SJCRH30 (cell line): ENCODE results near the gene OLR1. TPM values are rescaled to one million over a fixed set of nuclear protein-coding genes. Genes with fewer than 3 reads are reported as not detected.
A peak's percentile ranks its signal among the peaks of the same experiment; 100 is the strongest.

ENCODE experiments used
- DNase-seq, 2 experiments: peaks; one replicate each; pipeline ENCODE4 v3.0.0-alpha.2; 2015 to 2020
- H3K27ac ChIP-seq: fragments of 250-450 bp; sonication (Bioruptor Pico); 2 replicates; pipeline ENCODE4 v1.5.1; 2020; ENCODE audit warnings: mild to moderate bottlenecking, moderate library complexity
- H3K27me3 ChIP-seq: fragments of 250-450 bp; sonication (Bioruptor Pico); 2 replicates; pipeline ENCODE4 v1.5.1; 2020; ENCODE audit warnings: mild to moderate bottlenecking, moderate library complexity
- H3K36me3 ChIP-seq: fragments of 250-450 bp; sonication (Bioruptor Pico); 2 replicates; pipeline ENCODE4 v1.5.1; 2020; ENCODE audit warnings: mild to moderate bottlenecking, moderate library complexity
- H3K4me1 ChIP-seq: fragments of 250-450 bp; sonication (Bioruptor Pico); 2 replicates; pipeline ENCODE4 v1.5.1; 2020; ENCODE audit warnings: mild to moderate bottlenecking, moderate library complexity
- H3K4me3 ChIP-seq: fragments of 250-450 bp; sonication (Bioruptor Pico); 2 replicates; pipeline ENCODE4 v1.5.1; 2020; ENCODE audit warnings: mild to moderate bottlenecking, moderate library complexity
- H3K9me3 ChIP-seq: fragments of 250-450 bp; sonication (Bioruptor Pico); replicated peaks from 2 replicates; pipeline ENCODE4 v1.5.1; 2020; ENCODE audit warnings: mild to moderate bottlenecking, moderate library complexity
- total RNA-seq: library from RNA; depleted of rRNA; stranded (reverse); fragments of >200 nt; shearing (Covaris generic); gene quantifications from 2 replicates; pipeline ENCODE4 v1.2.3, GENCODE V29; 2014

Gene OLR1
- total RNA-seq, 1 experiment from 2014 or later: not detected

DNA sequence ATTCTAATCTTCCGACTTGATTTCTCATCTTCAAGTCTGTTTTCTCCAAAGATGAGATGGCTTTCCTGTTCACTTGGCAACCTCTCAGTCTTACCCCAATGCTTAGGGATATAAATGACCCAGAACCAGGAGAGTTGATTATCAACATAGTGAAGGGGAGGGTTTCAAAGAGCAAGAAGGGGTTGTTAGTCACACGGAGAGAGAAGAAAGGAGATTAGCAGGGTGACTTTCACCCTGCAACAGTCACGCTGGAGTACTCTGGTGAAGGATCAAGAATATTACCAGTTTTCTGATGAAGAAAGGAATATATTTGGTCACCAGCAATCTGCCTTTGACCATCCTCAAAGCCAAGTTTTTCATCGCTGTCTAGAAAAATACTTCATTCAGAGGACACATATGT is 6.9 kb upstream of the OLR1 start, which contains the start of gene TMEM52B:
TSS of gene TMEM52B (plus strand) at position 212 of the 400 bp plus-strand sequence. CDS start 543 bp downstream, outside the sequence.
- no peaks in the 10 kb centered on the region for H3K9me3 ChIP-seq
- H3K27ac ChIP-seq: no peak within 1 kb of the TSS
- peaks cover 3% of the 10 kb centered on the region; the same call in 1 of the 2 replicates for H3K27me3 ChIP-seq
- H3K4me3 ChIP-seq: no peak within 1 kb of the TSS
- no peaks in the 10 kb centered on the region for H3K4me1 ChIP-seq
- DNase-seq: no peak
- H3K36me3 ChIP-seq: no peaks in the 10 kb centered on the region

DNA sequence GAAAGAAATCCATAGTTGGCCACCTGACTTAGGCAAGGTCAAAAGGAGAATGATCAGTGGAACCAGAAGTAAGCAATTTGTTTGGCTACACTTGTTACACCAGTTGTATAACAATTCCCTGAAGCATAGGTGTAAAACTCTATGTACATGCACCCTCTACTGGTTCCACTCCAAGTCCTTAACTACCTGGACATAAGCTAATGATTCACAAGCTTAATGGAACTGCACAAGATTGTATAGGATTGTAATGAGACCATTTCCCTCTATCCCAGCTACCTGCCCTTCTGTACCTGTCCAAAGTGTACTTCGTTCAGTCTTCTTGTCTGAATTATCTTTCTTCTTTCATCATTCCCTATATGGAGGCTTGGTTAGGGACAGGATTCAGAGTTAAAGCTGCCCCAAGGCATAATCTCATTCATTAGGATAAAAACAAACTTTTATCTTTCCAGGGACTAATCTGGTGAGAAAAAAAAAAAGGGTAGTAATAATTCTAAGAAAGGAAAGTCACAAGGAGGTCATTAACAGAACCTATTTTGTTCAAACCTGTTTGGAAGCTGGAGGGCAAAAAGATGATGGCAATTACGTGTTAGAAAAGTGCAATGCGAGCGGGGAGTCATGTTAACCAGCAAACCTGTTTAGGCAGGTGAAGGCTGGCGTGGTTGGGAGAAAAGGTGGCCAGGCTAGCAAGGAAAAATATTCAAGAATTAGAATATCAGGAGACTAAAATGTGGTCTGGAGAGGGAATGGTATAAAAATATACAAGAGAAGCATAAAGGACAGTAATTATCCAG is 4.1 kb upstream of the OLR1 start:
- no peak for DNase-seq
- Histone ChIP-seq H3K27ac (no peak overlapping the region), H3K9me3 (no peaks in the 10 kb centered on the region), H3K27me3 (peaks cover 3% of the 10 kb centered on the region; the same call in 1 of the 2 replicates), H3K4me3 (no peak overlapping the region), H3K4me1 (no peaks in the 10 kb centered on the region), H3K36me3 (no peaks in the 10 kb centered on the region)

DNA sequence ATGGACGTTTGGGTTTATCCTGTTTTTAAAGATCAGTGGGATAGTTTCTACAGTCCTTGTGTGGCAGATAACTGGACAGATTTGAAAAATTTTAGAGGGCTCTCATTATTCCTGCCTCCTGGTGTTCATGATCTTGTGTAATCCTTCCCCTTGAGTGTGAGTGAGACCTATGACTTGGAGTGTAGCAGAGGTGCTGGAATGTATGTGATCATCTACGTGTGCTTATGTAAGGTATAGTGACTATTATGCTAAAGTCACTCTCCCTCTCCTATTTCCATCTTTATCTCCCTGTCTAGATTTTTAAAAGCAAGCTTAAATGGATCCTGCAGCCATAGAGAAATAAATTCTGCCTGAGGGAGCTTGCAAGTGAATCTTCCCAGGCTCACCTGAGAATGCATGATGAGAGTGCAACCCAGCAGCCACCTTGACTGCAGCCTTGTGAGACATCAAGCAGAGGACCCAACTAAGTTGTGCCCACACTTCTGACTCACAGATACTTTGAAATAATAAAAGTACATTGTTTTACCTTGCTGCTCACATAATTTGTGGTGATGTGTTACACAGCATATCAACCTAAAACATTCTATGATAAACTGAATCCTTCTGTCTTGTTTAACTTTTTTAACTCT is 3.2 kb upstream of the OLR1 start:
- H3K27me3 ChIP-seq: peaks cover 3% of the 10 kb centered on the region; the same call in 1 of the 2 replicates
- no peak for DNase-seq
- no peaks in the 10 kb centered on the region for H3K36me3 ChIP-seq
- H3K4me1 ChIP-seq: no peaks in the 10 kb centered on the region
- H3K9me3 ChIP-seq: no peaks in the 10 kb centered on the region
- H3K4me3 ChIP-seq: no peak overlapping the region
- no peak overlapping the region for H3K27ac ChIP-seq

DNA sequence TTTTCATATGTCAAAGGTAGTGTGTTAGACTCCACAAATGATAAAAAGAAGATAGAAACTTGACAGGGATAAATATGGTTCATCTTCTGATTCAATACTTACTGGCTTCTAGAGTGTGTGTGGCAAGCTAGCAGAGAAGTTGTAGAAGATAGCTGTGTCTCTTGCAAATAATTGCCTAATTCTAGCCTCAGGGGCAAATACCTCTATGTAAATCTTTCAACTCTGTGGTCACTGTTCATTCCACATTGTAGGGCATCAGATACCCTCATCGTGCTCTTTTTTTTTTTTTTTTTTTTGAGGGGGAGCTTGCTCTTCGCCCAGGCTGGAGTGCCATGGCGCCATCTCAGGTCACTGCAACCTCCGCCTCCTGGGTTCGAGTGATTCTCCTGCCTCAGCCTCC is 1.7 kb downstream of the OLR1 start:
- Histone ChIP-seq H3K27ac (no peak overlapping the region), H3K4me3 (no peak overlapping the region), H3K4me1 (no peaks in the 10 kb centered on the region), H3K9me3 (no peaks in the 10 kb centered on the region), H3K27me3 (no peaks in the 10 kb centered on the region; the same call in 1 of the 2 replicates), H3K36me3 (no peaks in the 10 kb centered on the region)
- no peak for DNase-seq

DNA sequence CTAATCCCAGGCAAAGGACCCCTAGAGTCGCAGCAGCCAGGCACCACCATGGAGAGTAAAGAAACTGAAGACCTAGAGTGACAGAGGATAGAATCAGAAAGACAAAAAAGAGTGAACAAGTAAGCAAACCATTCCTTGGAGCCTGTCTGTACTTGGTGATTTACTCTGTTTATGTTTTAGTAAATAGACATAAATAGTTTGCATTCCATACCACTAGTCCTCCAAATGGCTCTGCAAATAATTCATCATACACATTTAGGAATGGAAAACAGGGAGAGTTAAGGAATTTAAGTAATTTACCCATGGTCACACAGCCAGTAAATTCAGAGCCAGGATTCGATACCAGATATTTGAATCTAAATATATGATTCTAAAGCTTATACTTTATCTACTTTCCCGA is 2.8 kb downstream of the OLR1 start:
- Histone ChIP-seq H3K9me3 (no peaks in the 10 kb centered on the region), H3K36me3 (no peaks in the 10 kb centered on the region), H3K4me3 (no peak overlapping the region), H3K4me1 (no peaks in the 10 kb centered on the region), H3K27me3 (no peaks in the 10 kb centered on the region; the same call in 1 of the 2 replicates), H3K27ac (no peak overlapping the region)
- DNase-seq: no peak

DNA sequence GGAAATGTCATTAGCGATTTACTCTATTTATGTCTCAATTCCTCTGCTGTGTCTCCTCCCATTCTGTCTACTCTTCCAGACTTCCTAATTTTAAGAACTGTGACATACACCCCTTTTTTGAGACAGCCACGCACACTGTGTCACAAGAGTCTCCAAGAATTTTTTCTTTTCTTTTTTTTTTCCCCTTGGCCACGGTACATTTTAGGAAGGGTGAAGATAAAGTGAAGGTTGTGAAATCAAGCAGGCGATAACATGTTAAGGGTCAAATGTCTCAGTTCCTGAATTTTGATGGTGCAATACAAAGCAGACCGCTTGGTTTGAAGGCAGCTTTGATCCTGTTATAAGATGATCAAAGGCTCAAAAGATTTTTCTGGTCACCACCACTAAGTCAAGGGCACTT is 4.3 kb downstream of the OLR1 start:
- Histone ChIP-seq H3K27ac (no peak overlapping the region), H3K9me3 (no peaks in the 10 kb centered on the region), H3K27me3 (no peaks in the 10 kb centered on the region; the same call in 1 of the 2 replicates), H3K36me3 (no peaks in the 10 kb centered on the region), H3K4me1 (no peaks in the 10 kb centered on the region), H3K4me3 (no peak overlapping the region)
- no peak for DNase-seq

DNA sequence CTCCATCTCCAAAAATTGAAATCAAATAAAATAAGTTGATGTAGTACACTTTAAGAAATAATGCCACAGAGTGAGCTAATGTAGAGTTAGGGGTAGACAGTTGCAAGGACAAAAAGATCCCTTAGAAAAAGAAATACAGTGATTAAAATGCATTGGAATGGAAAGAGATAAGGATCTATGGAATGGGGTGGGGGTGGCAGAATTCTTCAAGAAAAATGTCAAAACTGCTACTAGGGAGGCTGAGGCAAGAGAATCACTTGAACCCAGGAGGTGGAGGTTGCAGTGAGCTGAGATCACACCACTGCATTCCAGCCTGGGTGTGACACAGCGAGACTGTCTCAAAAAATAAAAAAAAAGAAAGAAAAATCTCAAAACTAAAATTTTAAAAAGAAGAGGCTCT is 6.5 kb downstream of the OLR1 start:
- no peak for DNase-seq
- Histone ChIP-seq H3K9me3 (no peaks in the 10 kb centered on the region), H3K27ac (no peak overlapping the region), H3K27me3 (no peaks in the 10 kb centered on the region), H3K36me3 (no peaks in the 10 kb centered on the region), H3K4me3 (no peak overlapping the region), H3K4me1 (no peaks in the 10 kb centered on the region)

DNA sequence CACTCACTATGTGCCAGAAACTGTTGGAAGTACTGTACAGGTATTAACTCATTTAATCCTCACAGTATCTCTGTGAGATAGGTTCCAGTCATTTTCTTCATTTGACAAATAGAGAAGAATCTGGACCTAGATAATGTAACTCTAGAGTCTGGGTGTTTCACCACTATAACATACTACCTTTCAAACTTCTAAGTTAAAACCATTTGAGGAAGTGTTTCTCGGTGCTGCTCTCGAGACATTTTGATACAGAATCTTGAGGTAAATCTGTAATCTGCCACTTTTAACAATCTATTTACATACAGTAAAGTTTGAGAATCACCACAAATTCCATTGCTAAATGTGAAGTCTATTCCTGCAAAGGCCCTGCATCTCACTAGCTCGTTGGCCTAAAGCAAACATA is 8.8 kb downstream of the OLR1 start:
- Histone ChIP-seq H3K27me3 (no peaks in the 10 kb centered on the region), H3K9me3 (no peaks in the 10 kb centered on the region), H3K36me3 (no peaks in the 10 kb centered on the region), H3K27ac (no peak overlapping the region), H3K4me1 (no peaks in the 10 kb centered on the region), H3K4me3 (no peak overlapping the region)
- DNase-seq: no peak

DNA sequence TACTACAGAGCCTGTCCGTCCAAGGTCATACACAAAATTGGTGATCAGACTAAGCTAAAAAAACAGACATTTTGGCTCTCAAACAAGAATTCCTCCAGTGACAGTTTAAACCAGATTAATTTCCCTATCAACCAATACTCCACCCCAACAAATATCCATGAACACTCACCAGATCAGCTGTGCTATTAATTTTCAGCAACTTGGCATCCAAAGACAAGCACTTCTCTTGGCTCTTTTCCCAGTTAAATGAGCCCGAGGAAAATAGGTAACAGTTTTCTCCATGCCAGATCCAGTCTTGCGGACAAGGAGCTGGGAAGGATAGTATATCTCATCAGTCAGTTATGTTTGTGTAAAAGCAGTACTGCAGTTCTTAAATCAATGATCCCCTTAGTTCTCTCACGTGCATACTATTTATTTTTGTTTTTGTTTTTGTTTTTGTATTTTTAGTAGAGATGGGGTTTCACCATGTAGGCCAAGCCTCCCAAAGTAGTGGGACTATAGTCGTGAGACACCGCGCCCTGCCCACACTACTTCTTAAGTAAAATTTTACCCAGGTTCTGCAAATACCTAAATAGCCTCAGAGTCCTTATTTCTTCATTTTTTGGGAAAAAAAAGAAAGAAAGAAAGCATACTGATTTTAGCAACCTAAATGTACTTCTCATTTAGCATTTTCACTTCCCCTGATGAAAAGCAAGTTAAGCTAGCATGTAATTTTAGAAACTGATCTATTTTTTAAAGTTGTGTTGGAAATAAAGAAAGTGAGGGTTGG is 11.1 kb downstream of the OLR1 start:
- H3K4me3 ChIP-seq: no peak overlapping the region
- no peak overlapping the region for H3K27ac ChIP-seq
- H3K36me3 ChIP-seq: no peaks in the 10 kb centered on the region
- H3K4me1 ChIP-seq: no peaks in the 10 kb centered on the region
- no peak for DNase-seq
- H3K9me3 ChIP-seq: no peaks in the 10 kb centered on the region
- H3K27me3 ChIP-seq: no peaks in the 10 kb centered on the region

DNA sequence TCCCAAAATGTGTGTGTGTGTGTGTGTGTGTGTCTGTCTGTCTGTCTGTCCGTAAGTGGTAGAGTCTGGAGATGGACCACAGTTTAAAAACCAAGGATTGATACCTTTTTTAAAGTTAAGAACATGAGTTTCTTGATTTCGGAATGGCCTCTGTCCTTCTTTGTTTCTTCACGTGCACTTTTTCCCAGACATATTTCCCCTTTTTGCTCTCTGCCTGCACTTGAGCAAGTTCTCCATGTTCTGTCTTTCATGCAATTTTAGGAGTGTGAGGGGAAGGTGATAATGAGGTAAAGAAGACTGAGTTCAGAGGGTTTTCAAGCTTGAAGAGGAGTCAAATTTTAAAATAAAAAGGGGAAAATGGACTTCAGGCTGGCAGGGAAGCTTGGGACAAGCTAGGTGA is 12.7 kb downstream of the OLR1 start:
- no peak overlapping the region for H3K4me3 ChIP-seq
- H3K27me3 ChIP-seq: no peaks in the 10 kb centered on the region
- H3K9me3 ChIP-seq: no peaks in the 10 kb centered on the region
- H3K36me3 ChIP-seq: no peaks in the 10 kb centered on the region
- no peak for DNase-seq
- H3K27ac ChIP-seq: no peak overlapping the region
- no peaks in the 10 kb centered on the region for H3K4me1 ChIP-seq

DNA sequence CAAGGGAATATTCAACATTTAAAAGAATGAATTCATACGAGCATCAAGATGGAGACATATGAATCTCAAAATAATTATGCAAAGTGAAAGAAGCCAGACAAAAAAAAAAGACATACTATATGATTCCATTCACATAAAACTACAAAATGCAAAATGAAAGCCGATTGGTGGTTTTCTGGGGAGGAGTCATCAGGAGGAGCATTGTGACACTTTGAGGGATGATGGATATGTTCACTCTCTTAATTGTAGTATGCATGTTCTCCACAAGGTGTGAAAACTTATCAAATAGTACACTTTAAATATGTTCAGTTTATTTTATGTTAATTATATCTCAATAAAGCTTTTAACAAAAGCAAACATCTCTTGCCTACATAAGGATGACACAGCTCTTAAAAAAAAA is 13.5 kb downstream of the OLR1 start:
- no peak for DNase-seq
- H3K9me3 ChIP-seq: no peaks in the 10 kb centered on the region
- no peaks in the 10 kb centered on the region for H3K27me3 ChIP-seq
- no peaks in the 10 kb centered on the region for H3K36me3 ChIP-seq
- H3K4me3 ChIP-seq: no peak overlapping the region
- H3K27ac ChIP-seq: no peak overlapping the region
- H3K4me1 ChIP-seq: no peaks in the 10 kb centered on the region

DNA sequence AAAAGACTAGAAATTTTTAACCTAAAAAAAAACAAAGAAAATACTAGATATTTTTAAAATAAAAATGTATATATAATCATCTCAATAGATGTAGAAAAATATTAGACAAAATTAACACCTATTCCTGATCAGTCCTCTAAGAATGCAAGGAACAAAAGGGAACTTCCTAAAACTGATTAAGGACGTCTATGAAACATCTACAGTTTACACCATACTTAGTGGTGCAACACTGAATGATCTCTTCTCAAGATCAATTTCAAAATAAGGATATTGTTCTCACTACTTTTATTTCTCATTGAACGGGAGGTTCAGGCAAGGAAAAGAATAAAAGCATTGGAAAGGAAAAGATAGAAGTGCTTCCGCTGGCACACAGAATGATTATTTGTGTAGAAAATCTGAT is 16.0 kb downstream of the OLR1 start:
- H3K4me1 ChIP-seq: no peaks in the 10 kb centered on the region
- no peak for DNase-seq
- no peak overlapping the region for H3K4me3 ChIP-seq
- no peaks in the 10 kb centered on the region for H3K27me3 ChIP-seq
- no peaks in the 10 kb centered on the region for H3K36me3 ChIP-seq
- H3K9me3 ChIP-seq: no peaks in the 10 kb centered on the region
- no peak overlapping the region for H3K27ac ChIP-seq

DNA sequence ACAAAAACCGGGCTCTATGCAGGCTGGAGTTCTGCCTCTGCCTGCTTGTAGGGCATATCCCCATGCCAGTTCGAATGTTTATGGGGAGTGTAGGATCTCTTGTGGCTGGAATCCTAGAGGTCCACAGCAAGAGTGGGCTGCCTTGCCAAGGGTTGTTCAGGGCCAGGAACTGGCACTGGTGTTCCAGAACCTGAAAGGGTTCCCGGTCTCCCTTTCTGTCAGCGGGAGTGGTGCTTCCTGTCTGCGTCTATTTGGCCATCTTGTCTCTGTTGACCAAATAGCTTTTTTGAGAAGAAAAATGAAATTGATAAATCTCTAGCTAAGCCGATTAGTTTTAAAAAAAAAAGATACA is 17.8 kb downstream of the OLR1 start:
- Histone ChIP-seq H3K27ac (no peak overlapping the region), H3K9me3 (no peaks in the 10 kb centered on the region), H3K4me1 (no peaks in the 10 kb centered on the region), H3K4me3 (no peak overlapping the region), H3K27me3 (no peaks in the 10 kb centered on the region), H3K36me3 (no peaks in the 10 kb centered on the region)
- no peak for DNase-seq

DNA sequence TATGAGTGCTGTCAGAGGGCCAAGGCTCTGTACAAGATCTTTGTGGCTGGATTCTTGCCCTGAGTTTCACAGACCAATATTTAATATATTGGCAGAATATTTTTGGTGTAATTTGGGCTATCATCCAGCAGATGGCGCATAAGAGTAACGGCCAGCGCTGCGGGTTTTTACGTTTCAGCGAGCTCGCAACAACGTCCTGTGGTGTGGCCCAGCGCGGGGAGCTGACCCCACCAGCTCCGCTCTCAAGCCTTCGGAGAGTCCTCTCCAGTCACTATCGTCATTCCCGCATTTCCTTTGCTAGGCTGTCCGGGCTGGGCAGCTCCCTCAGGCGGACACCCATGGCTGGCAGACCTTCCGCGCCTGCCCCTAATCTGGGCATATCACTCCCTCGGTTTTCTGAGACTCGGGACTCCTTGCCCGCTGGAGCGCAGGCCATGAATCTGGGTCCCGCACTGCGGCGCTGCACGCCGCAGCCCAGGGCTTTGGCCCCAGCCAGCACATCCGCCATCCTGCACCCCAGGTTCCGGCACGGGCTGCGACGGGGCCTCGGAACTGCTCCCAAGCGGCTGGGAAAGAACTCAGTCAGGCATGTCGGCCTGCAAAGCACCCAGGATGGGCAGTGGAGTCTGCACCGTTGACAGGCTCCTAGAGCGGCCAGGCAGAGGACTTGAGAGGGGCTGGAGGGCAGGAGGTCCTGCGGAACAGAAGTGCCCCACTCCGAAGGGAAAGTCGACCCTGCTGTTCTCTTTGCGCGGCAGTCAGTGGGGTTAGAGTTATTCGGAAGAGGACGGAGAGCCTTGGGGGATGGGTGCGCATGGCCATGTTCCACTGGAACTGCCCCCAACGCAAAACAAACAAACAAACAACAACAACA is 18.4 kb downstream of the OLR1 start:
- Histone ChIP-seq H3K27ac (no peak overlapping the region), H3K4me1 (no peaks in the 10 kb centered on the region), H3K27me3 (no peaks in the 10 kb centered on the region), H3K4me3 (no peak overlapping the region), H3K9me3 (no peaks in the 10 kb centered on the region), H3K36me3 (no peaks in the 10 kb centered on the region)
- DNase-seq: peak; percentile 23 to 68
